Testis (tissue), 3 donors: ENCODE results near the gene CCT7. TPM values are rescaled to one million over a fixed set of nuclear protein-coding genes. Genes with fewer than 3 reads are reported as not detected.

Source experiments
- DNase-seq: peaks from one replicate; pipeline ENCODE4 v3.0.0-alpha.2; 2019
- H3K27ac ChIP-seq, 2 donors: fragments of 200-600 bp; sonication (generic); one replicate each; pipeline ENCODE4 v1.5.1; 2019
- H3K27me3 ChIP-seq: fragments of 200-600 bp; sonication (generic); one replicate; pipeline ENCODE4 v1.5.1; 2019
- H3K36me3 ChIP-seq: fragments of 200-600 bp; sonication (generic); one replicate; pipeline ENCODE4 v1.5.1; 2017; ENCODE audit warnings: low read depth; ENCODE audit errors: missing control alignments
- H3K4me1 ChIP-seq: fragments of 200-600 bp; sonication (generic); one replicate; pipeline ENCODE4 v1.5.1; 2019
- H3K4me3 ChIP-seq, 2 donors: fragments of 200-600 bp; sonication (generic); one replicate each; pipeline ENCODE4 v1.5.1; 2017 to 2019
- H3K9me3 ChIP-seq: fragments of 200-600 bp; sonication (generic); one replicate; pipeline ENCODE4 v1.5.1; 2017
- CTCF ChIP-seq, 3 experiments: fragments of 450-650 bp in 2 of 3; fragments of 200-600 bp in 1 of 3; sonication (generic) in 1 of 3; IDR thresholded peaks; one replicate each; pipeline ENCODE4 v1.5.1; 2016 to 2019; ENCODE audit warnings: antibody characterized with exemption in 3 of 3, mild to moderate bottlenecking in 2 of 3, moderate library complexity in 1 of 3
- POLR2A ChIP-seq: fragments of 450-650 bp; IDR thresholded peaks from one replicate; pipeline ENCODE4 v1.6.1; 2017; ENCODE audit warnings: antibody characterized with exemption, mild to moderate bottlenecking, moderate library complexity
- WGBS, 2 donors: methylation state at CpG; one replicate each; pipeline ENCODE4 v1.1.5; 2018; 5-methylcytosine and 5-hydroxymethylcytosine counted together
- intact Hi-C: fragments of 100-400 bp; cut with DNase I; formaldehyde crosslinking; loops from one replicate; pipeline ENCODE4 v1.15.1; 2023; ENCODE audit warnings: low total_unique reads
- polyA plus RNA-seq: library from polyadenylated mRNA; stranded (reverse); fragments of 350-450 nt; fragmentation: Illumina TruSeq; extraction: RNeasy Lipid Tissue Mini Kit (QIAGEN cat#74804); gene quantifications from one replicate; pipeline ENCODE4 v1.2.3, GENCODE V29; 2014; ENCODE audit warnings: low read depth, low replicate concordance; ENCODE audit not compliant: insufficient read depth
- total RNA-seq, 2 donors: library from RNA; depleted of rRNA; stranded (reverse); fragments of >200 nt; gene quantifications; one replicate each; pipeline ENCODE4 v1.2.3, GENCODE V29; 2016

The CCT7 gene
- total and polyA plus RNA-seq, 3 donors from 2014 or later: 237 to 459 (median 262) TPM

DNA sequence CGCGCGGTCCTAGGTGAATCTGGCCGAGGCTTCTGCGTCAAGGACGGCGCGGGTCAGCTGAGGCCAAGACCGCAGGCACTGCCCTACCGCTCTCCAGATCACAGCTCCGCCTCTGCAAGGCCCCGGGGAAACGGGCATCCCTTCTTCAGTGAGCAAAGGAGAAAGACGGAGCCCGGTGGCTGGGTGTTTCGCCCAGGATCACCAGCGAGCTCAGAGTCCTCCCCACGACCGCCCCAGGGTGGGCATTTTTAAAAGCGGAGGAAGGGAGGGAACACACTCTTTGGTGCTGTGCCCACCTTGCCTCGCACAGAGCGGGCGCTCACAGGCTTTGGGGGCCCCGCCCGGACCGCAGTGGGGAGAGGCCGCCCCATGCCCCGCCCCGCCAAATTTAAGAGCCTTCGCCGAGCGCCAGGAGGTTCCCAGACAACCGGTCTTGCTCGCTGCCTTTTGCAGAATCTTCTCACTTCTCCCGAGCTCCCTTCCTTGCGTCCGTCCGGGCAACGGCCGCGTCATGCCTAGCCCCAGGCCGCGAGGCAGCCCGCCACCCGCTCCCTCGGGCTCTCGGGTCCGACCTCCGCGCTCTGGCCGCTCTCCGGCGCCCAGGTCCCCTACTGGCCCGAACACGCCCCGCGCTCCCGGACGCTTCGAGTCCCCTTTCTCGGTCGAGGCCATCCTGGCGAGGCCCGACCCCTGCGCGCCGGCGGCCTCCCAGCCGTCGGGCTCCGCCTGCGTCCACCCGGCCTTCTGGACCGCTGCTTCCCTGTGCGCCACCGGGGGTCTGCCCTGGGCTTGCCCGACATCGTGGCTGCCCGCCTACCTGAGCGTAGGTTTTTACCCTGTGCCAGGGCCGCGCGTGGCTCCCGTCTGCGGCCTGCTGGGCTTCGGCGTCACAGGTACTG lies 31.7 kb upstream of the CCT7 start, which contains the start of gene NOTO:
TSS of gene NOTO (plus strand) at position 419 of the 899 bp plus-strand sequence. CDS start at position 512, 93 bp downstream.
- peak within 1 kb of the TSS; percentile 9 to 34 for H3K4me3 ChIP-seq
- peak; percentile 54 for DNase-seq
- peaks cover 7% of the 10 kb centered on the region for H3K4me1 ChIP-seq
- no peak for TF ChIP-seq CTCF (IDR thresholded peaks at IDR 0.05)
- TF ChIP-seq POLR2A: no peak
- H3K27me3 ChIP-seq: no peaks in the 10 kb centered on the region
- H3K27ac ChIP-seq: no peak within 1 kb of the TSS
- no peaks in the 10 kb centered on the region for H3K36me3 ChIP-seq
- H3K9me3 ChIP-seq: no peaks in the 10 kb centered on the region
- WGBS, 2 donors: 1 to 2% methylated on average over 41 to 80 of the region's 87 CpGs
- intact Hi-C loops: no loop called here

DNA sequence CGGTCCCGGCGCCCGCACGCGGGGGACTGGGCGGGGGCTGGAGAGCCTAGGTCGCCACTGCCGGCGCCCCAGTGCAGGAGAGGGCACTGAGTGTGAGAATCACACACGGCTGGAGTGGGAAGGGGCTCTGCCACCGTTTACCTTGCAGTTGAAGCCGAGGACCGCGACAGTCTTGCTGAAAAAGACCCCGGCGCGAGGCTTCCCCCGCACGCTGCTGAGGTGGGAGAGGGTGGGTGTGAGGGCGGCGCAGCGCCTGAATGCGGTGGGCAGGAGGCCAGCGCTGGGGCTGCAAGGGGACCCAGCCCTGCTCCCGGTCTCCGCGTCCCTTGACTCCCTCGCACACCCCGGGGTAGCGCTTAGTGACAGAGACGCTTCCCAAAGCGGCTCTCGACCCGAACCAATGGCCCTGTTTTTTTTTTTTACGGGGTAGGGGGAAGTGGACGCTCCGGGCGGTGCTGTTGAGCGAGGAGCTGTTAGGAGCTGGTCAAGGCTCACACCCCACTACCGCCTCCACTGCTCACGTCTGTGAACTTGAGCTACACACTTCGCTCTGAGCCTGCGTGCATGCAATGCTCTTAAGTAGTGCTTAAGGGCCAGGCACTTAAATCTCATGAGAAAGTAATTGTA lies 30.9 kb upstream of the CCT7 start:
- Histone ChIP-seq H3K27ac (no peak overlapping the region), H3K9me3 (no peaks in the 10 kb centered on the region), H3K36me3 (no peaks in the 10 kb centered on the region), H3K4me1 (peaks cover 7% of the 10 kb centered on the region), H3K27me3 (no peaks in the 10 kb centered on the region), H3K4me3 (peak overlapping the region; percentile 9 to 34)
- DNase-seq: no peak
- no peak for TF ChIP-seq CTCF (IDR thresholded peaks at IDR 0.05)
- no peak for TF ChIP-seq POLR2A
- 3 to 13% methylated on average over 3 to 40 of the region's 44 CpGs for WGBS, 2 donors
- intact Hi-C loops: no loop called here

GRCh38 chr2:73205611-73206010 lies 28.5 kb upstream of the CCT7 start:
- Histone ChIP-seq H3K9me3 (no peaks in the 10 kb centered on the region), H3K4me3 (no peak overlapping the region), H3K4me1 (peaks cover 7% of the 10 kb centered on the region), H3K27ac (no peak overlapping the region), H3K36me3 (no peaks in the 10 kb centered on the region), H3K27me3 (no peaks in the 10 kb centered on the region)
- intact Hi-C loops: no loop called here
- TF ChIP-seq POLR2A (no peak), CTCF (IDR thresholded peaks at IDR 0.05) (no peak)
- DNase-seq: no peak
- WGBS, 2 donors: 87 to 95% methylated on average over 6 of the region's 6 CpGs

GRCh38 chr2:73208258-73208657 lies 25.9 kb upstream of the CCT7 start:
- Histone ChIP-seq H3K27me3 (no peaks in the 10 kb centered on the region), H3K4me3 (no peak overlapping the region), H3K36me3 (no peaks in the 10 kb centered on the region), H3K9me3 (no peaks in the 10 kb centered on the region), H3K4me1 (no peaks in the 10 kb centered on the region), H3K27ac (no peak overlapping the region)
- intact Hi-C loops: no loop called here
- TF ChIP-seq POLR2A: no peak
- TF ChIP-seq CTCF (IDR thresholded peaks at IDR 0.05): no peak
- DNase-seq: no peak
- 73 to 83% methylated on average over 2 to 3 of the region's 3 CpGs for WGBS, 2 donors
